ENCODE results near the gene OSR1.

- TF ChIP-seq POLR2A (IDR thresholded peaks at IDR 0.05) (no peak), CTCF (IDR thresholded peaks at IDR 0.05 in 4 of 5, conservative IDR thresholded peaks at IDR 0.05 in 1 of 5) (no peak)
Measured at GRCh38 chr2:19367326-19367725, 8.9 kb upstream of the OSR1 start.

Data from gastrocnemius medialis (tissue), 4 donors.